IPS-18a (cell line): ENCODE data around the gene PRR7.

Experiments
- H3K27ac ChIP-seq: one replicate; pipeline ENCODE4 v1.5.1; 2013; ENCODE audit warnings: low read length
- H3K27me3 ChIP-seq: one replicate; pipeline ENCODE4 v1.6.1; 2013; ENCODE audit warnings: mild to moderate bottlenecking, low read length; ENCODE audit not compliant: control insufficient read depth, insufficient read depth
- H3K36me3 ChIP-seq: one replicate; pipeline ENCODE4 v1.6.1; 2013; ENCODE audit warnings: low read depth, low read length; ENCODE audit not compliant: control insufficient read depth
- H3K4me1 ChIP-seq: one replicate; pipeline ENCODE4 v1.6.1; 2013; ENCODE audit warnings: low read depth, low read length; ENCODE audit not compliant: control insufficient read depth
- H3K4me3 ChIP-seq: one replicate; pipeline ENCODE4 v1.5.1; 2013; ENCODE audit warnings: low read length
- H3K9ac ChIP-seq: one replicate; pipeline ENCODE4 v1.6.1; 2013; ENCODE audit warnings: mild to moderate bottlenecking, low read length, moderate library complexity
- H3K9me3 ChIP-seq: one replicate; pipeline ENCODE4 v1.6.1; 2013; ENCODE audit warnings: low read depth, low read length; ENCODE audit not compliant: control insufficient read depth

PRR7 gene

GRCh38 chr5:177470759-177471536, 24.3 kb downstream of the PRR7 start:
- no peak overlapping the region for H3K9ac ChIP-seq
- peaks cover 41% of the 10 kb centered on the region for H3K4me1 ChIP-seq
- H3K27me3 ChIP-seq: no peaks in the 10 kb centered on the region
- H3K4me3 ChIP-seq: peak overlapping the region; percentile 84
- peaks cover 45% of the 10 kb centered on the region for H3K36me3 ChIP-seq
- no peaks in the 10 kb centered on the region for H3K9me3 ChIP-seq
- no peak overlapping the region for H3K27ac ChIP-seq

DNA sequence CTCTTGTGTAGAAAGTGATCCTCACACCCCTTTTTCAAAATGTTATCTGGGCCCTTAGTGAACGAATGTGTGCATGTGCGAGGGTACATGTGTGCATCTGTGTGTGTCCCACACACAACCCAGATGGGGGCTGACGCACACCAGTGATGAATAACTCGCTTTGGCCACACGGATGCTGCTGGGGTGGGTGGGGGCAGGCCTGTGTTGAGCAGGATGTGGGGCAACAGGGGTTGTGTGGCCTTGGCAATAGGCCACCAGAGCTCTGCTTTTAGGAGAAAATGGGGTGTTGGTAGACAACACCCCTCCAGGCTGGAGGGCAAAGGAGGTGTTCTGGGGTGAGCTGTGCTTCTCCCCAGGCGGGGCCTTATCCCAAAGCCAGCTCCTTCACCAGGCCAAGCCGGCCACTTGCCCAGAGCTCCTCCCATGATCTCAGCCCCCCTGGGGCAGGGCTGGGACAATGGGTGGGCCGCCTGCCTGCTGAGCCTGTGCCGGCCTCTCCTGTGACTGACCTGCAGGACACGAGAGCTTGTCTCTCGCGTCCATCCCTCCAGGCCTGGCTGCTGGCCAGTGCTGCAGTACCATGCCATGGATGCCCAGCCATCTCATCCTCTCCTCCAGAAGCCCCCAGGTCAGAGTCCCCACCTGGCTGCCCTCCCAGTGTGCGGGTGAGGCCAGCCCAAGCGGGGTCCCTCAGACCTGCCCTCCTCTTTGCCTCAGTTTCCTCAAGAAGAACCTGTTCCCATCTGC, 25.2 kb downstream of the PRR7 start:
- no peaks in the 10 kb centered on the region for H3K9me3 ChIP-seq
- peaks cover 41% of the 10 kb centered on the region for H3K4me1 ChIP-seq
- H3K4me3 ChIP-seq: peak overlapping the region; percentile 84
- H3K27ac ChIP-seq: peak overlapping the region; percentile 75
- peaks cover 37% of the 10 kb centered on the region for H3K36me3 ChIP-seq
- H3K27me3 ChIP-seq: no peaks in the 10 kb centered on the region
- H3K9ac ChIP-seq: peak overlapping the region; percentile 91

GRCh38 chr5:177472460-177473442, 26.1 kb downstream of the PRR7 start:
- peak overlapping the region; percentile 84 for H3K4me3 ChIP-seq
- no peaks in the 10 kb centered on the region for H3K9me3 ChIP-seq
- H3K36me3 ChIP-seq: peaks cover 27% of the 10 kb centered on the region
- H3K27me3 ChIP-seq: no peaks in the 10 kb centered on the region
- peaks cover 41% of the 10 kb centered on the region for H3K4me1 ChIP-seq
- H3K27ac ChIP-seq: peak overlapping the region; percentile 75
- peak overlapping the region; percentile 91 for H3K9ac ChIP-seq

GRCh38 chr5:177473443-177474001, 26.9 kb downstream of the PRR7 start, which contains the start of gene DBN1:
DBN1 (minus strand) TSS chr5:177473634; CDS start chr5:177473521, 113 bp downstream.
- peak within 1 kb of the TSS; percentile 91 for H3K9ac ChIP-seq
- H3K4me1 ChIP-seq: peaks cover 41% of the 10 kb centered on the region
- no peaks in the 10 kb centered on the region for H3K27me3 ChIP-seq
- no peaks in the 10 kb centered on the region for H3K9me3 ChIP-seq
- H3K36me3 ChIP-seq: peaks cover 19% of the 10 kb centered on the region
- peak within 1 kb of the TSS; percentile 84 for H3K4me3 ChIP-seq
- H3K27ac ChIP-seq: peak within 1 kb of the TSS; percentile 75

DNA sequence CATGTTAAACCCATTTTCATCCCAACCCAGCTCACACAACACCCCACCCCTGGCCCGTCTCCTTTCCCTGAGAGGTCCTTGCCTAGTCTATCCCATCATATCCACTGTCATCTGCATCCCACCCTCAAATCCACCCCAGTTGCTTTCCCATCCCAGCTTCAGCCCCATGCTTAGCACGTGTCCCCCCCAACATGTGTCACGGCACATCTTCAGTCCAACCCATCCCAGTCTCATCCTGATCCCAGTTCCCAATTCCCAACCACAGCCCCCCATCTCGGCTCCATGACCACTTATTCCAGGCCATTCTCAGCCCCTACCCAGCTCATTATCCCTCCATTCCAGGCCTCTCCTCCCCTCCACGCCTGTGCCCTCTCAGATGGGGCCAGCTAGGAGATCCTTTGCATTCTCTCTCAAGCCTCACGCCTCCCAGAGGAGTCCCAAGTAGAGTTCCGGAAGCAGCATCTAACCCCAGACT, 27.4 kb downstream of the PRR7 start:
- Histone ChIP-seq H3K9ac (no peak overlapping the region), H3K36me3 (peaks cover 14% of the 10 kb centered on the region), H3K4me1 (peaks cover 41% of the 10 kb centered on the region), H3K9me3 (no peaks in the 10 kb centered on the region), H3K27ac (no peak overlapping the region), H3K4me3 (peak overlapping the region; percentile 4), H3K27me3 (no peaks in the 10 kb centered on the region)

DNA sequence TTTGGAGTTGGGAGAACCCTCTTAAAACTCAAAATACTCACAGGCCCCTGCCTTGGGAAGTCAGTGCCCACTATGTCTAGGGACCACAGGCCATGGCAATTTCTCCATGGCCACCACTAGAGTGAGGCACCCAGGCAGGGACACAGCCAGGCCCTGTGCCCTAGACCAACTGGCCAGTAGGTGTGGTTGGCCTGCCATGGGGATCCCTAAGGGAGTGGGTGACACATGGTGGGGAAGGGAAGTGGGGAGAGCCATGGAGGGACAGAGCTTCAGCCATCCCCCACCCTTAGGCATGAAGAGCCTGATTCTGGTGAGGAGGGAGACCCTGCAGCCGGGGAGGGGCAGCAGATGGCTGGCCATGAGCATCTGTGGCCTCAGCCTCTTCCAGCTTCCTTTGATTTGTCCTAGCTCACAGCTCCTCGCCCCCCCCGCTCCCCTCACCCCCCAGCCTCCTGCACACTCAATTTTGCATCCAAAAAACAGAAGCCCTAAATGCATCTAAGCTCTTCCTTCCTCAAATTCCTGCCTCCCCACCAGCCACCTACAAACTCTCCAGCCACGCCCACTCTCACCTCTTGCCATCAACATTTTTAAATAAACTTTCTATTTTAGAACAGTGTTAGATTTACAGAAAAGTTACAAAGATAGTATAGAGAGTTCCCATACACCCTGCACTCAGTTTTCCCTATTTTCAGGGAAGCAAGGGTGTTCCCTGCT, 28.4 kb downstream of the PRR7 start:
- Histone ChIP-seq H3K27me3 (no peaks in the 10 kb centered on the region), H3K27ac (no peak overlapping the region), H3K36me3 (peaks cover 14% of the 10 kb centered on the region), H3K4me3 (no peak overlapping the region), H3K4me1 (peaks cover 34% of the 10 kb centered on the region), H3K9me3 (no peaks in the 10 kb centered on the region), H3K9ac (no peak overlapping the region)

- H3K9ac ChIP-seq: no peak overlapping the region
- no peak overlapping the region for H3K27ac ChIP-seq
- no peaks in the 10 kb centered on the region for H3K9me3 ChIP-seq
- H3K4me3 ChIP-seq: no peak overlapping the region
- peaks cover 11% of the 10 kb centered on the region for H3K36me3 ChIP-seq
- H3K4me1 ChIP-seq: peaks cover 27% of the 10 kb centered on the region
- H3K27me3 ChIP-seq: no peaks in the 10 kb centered on the region
Measured at GRCh38 chr5:177475563-177476427, 29.2 kb downstream of the PRR7 start.

DNA sequence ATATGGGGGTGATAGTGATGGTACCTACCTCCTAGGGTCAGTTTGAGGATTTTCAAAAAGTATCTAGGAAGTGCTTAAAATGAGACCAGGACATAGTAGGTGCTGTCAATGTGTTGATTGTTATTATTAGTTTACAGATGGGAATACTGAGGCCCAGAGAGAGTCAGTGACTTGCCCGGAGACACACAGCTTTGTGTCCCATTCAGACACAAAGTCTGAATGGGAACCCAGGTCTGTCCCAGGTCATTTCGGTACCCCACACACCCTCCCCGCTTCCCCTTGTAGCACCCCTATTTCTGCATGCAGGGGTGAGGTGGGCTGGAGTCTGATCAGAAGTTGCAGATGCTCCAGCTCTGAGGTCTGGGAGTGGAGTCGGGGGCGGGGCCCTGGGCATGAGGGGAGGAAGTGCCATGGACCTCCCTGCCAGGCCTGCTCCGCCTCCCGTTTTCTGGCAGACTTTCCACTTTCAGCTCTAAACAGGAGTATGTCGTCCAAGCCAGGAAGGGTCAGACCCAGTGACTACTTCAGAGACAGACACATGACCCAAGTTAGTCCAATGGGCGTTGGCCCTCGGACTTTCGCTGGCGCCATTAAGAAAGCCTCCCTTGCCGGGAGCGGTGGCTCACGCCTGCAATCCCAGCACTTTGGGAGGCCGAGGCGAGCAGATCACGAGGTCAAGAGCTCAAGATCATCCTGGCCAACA, 30.1 kb downstream of the PRR7 start:
- H3K4me1 ChIP-seq: peaks cover 18% of the 10 kb centered on the region

DNA sequence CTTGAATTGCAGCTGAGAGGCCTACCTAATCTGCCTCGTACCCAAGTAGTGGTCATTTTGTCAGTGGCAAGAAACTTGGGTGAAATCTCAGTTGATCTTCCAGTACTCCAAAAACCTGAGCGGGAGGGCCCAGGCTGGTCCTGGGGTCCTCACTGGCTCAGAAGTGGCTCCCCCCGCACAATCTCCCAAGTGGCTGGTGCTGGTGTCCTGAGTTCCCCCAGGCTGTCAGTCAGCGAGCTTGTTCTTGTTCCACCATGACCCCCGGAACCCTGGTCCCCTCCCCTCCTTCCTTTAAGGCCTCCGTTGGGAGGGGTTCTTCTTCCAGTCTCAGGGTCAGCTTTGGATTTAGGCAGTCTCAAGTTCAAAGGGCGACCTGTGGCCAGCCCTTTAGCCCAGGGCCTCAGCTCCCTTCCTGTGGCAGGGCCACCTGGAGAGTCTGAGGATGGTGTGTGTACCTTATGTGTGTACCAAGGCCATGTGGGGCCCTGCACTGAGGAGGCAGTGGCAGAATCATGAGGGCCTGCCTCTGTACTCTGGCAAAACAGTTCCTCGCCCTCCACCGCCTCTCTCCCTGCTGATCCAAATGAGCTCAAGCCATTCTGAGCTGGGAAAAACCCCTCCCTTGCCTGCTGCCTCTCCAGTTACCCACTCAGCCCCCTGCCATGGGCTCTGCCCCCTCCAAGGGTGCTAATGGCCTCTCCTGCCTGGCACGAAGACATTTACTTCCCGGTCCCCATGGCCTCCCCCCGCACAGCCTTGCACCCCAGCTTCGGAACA, 31.3 kb downstream of the PRR7 start:
- Histone ChIP-seq H3K27me3 (no peaks in the 10 kb centered on the region), H3K9ac (no peak overlapping the region), H3K27ac (no peak overlapping the region), H3K4me3 (no peak overlapping the region), H3K9me3 (no peaks in the 10 kb centered on the region), H3K36me3 (peaks cover 5% of the 10 kb centered on the region), H3K4me1 (peaks cover 12% of the 10 kb centered on the region)

More for the DNA sequence above, 30.1 kb downstream of the PRR7 start:
- H3K9me3 ChIP-seq: no peaks in the 10 kb centered on the region
- H3K36me3 ChIP-seq: peaks cover 5% of the 10 kb centered on the region
- no peak overlapping the region for H3K27ac ChIP-seq
- H3K9ac ChIP-seq: no peak overlapping the region
- H3K27me3 ChIP-seq: no peaks in the 10 kb centered on the region
- no peak overlapping the region for H3K4me3 ChIP-seq
